ENCODE results near the gene ANKRD13A. TPM values are rescaled to one million over a fixed set of nuclear protein-coding genes. Genes with fewer than 3 reads are reported as not detected.
A peak's percentile ranks its signal among the peaks of the same experiment; 100 is the strongest.

Gene ANKRD13A
- total and polyA plus RNA-seq, 2 donors (not counting 3 experiments of a cell fraction or from before 2014, with no cell fraction given), result 37.0 to 43.9 TPM

DNA sequence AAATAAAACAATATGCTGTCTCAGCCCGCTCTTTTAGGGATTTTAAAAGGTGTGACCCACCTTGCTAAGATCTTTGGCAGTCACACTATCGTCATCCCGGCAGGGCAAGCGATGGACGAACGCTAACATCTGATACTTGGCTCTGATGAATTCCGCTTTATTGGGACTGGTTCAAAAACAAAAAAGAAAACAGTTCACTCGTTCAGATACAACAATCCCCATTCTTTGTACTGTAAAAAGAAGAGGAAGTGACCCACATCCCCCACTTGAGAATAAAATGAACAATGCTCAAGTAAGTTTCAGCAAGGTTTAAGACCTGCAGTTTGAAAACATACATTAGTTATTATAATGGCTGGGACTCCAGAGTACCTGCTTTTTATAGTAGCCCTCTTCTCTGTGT is 10.3 kb upstream of the ANKRD13A start:
- no peaks in the 10 kb centered on the region for H3K9me1 ChIP-seq (replicated peaks; ENCODE audit: control insufficient read depth, extremely low read depth, insufficient read depth, low read length)
- peak overlapping the region; percentile 57 for H3K4me2 ChIP-seq (ENCODE audit: insufficient read depth, low read length)
- H3K9me3 ChIP-seq (replicated peaks; ENCODE audit: control insufficient read depth, insufficient read depth, low read length), result no peaks in the 10 kb centered on the region
- peaks cover 19% of the 10 kb centered on the region for H3K4me1 ChIP-seq (ENCODE audit: control insufficient read depth, extremely low read depth, insufficient read depth, low read length)
- H3K36me3 ChIP-seq (ENCODE audit: control insufficient read depth in 2 of 2, extremely low read depth in 1 of 2, insufficient read depth in 2 of 2, low read length in 2 of 2), result peaks cover 3 to 6% of the 10 kb centered on the region in 2 experiments
- ChIA-PET POLR2A (interaction anchor here (0.7 kb wide), 1 partner anchor 25 kb away, joined by 9 read pairs; no protein-coding TSS in a partner anchor), CTCF (interaction anchor here (1.1 kb wide), 1 partner anchor 35 kb away, joined by 4 read pairs; no protein-coding TSS in a partner anchor)
- peak overlapping the region; percentile 13 for H3K9ac ChIP-seq (replicated peaks; ENCODE audit: extremely low read depth, insufficient read depth, low read length)
- DNase-seq (ENCODE audit: low read depth, low spot score), result peak; percentile 80
- TF ChIP-seq MYC (IDR thresholded peaks at IDR 0.05; ENCODE audit: low read depth, low read length), result no peak
- TF ChIP-seq JUN (IDR thresholded peaks at IDR 0.05; ENCODE audit: borderline replicate concordance, insufficient read depth, insufficient read length, low read depth), result no peak
- no peak for TF ChIP-seq FOS (IDR thresholded peaks at IDR 0.05; ENCODE audit: borderline replicate concordance, insufficient read depth, low read length)
- no peak for TF ChIP-seq MAX (IDR thresholded peaks at IDR 0.05; ENCODE audit: insufficient read depth, insufficient read length)
- TF ChIP-seq, protein P1, sequence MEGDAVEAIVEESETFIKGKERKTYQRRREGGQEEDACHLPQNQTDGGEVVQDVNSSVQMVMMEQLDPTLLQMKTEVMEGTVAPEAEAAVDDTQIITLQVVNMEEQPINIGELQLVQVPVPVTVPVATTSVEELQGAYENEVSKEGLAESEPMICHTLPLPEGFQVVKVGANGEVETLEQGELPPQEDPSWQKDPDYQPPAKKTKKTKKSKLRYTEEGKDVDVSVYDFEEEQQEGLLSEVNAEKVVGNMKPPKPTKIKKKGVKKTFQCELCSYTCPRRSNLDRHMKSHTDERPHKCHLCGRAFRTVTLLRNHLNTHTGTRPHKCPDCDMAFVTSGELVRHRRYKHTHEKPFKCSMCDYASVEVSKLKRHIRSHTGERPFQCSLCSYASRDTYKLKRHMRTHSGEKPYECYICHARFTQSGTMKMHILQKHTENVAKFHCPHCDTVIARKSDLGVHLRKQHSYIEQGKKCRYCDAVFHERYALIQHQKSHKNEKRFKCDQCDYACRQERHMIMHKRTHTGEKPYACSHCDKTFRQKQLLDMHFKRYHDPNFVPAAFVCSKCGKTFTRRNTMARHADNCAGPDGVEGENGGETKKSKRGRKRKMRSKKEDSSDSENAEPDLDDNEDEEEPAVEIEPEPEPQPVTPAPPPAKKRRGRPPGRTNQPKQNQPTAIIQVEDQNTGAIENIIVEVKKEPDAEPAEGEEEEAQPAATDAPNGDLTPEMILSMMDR (IDR thresholded peaks at IDR 0.05; ENCODE audit: extremely low read depth in 1 of 2, insufficient read depth in 1 of 2, low read depth in 1 of 2, low read length in 2 of 2), result no peak
- TF ChIP-seq GATA2 (IDR thresholded peaks at IDR 0.05; ENCODE audit: insufficient read depth, insufficient read length, low read depth, low read length), result no peak
- TF ChIP-seq POLR2AphosphoS5 (IDR thresholded peaks at IDR 0.05; ENCODE audit: insufficient read depth, low read depth, low read length), result no peak
- TF ChIP-seq POLR2A (IDR thresholded peaks at IDR 0.05; ENCODE audit: low read depth, low read length), result no peak
- TF ChIP-seq EZH2 (IDR thresholded peaks at IDR 0.05; ENCODE audit: borderline replicate concordance, low read depth, low read length, severe bottlenecking), result no peak
- H4K20me1 ChIP-seq (replicated peaks; ENCODE audit: control insufficient read depth, extremely low read depth, insufficient read depth, low read length), result no peaks in the 10 kb centered on the region
- FAIRE-seq, result peak; percentile 21
- no TSS peak for BruUV-seq (replicated peaks)
- intact Hi-C loops (cut with micrococcal nuclease), result no loop called here
- no peaks in the 10 kb centered on the region for H3K27me3 ChIP-seq (ENCODE audit: control insufficient read depth in 2 of 2, insufficient read depth in 2 of 2, low read length in 2 of 2)
- no peak overlapping the region for H3K4me3 ChIP-seq (replicated peaks in 1 of 3; ENCODE audit: insufficient read depth in 1 of 3, low read depth in 1 of 3, low read length in 3 of 3)
- peaks cover 22% of the 10 kb centered on the region for H3K79me2 ChIP-seq (ENCODE audit: control insufficient read depth, insufficient read depth, low read length)
- no peak overlapping the region for H2AFZ ChIP-seq (ENCODE audit: low read depth, low read length)
- peak overlapping the region; percentile 79 for H3K27ac ChIP-seq (ENCODE audit: insufficient read depth, low read depth, low read length)
- dilution Hi-C loops (cut with MboI; ENCODE audit: extremely low pct_ligation_motif_present, low sequenced_read_pairs), result no loop called here
